HEK293T (cell line): ENCODE results near the gene DSG4.

Experiments used
- ARNT ChIP-seq: fragments of 450-650 bp; IDR thresholded peaks from 2 replicates; pipeline ENCODE4 v1.6.1; 2017; ENCODE audit warnings: mild to moderate bottlenecking
- BHLHE40 ChIP-seq: fragments of 450-650 bp; IDR thresholded peaks from 2 replicates; pipeline ENCODE4 v1.6.1; 2016; ENCODE audit warnings: mild to moderate bottlenecking, moderate library complexity, borderline replicate concordance
- FOXA1 ChIP-seq: fragments of 450-650 bp; IDR thresholded peaks from 2 replicates; pipeline ENCODE4 v1.6.1; 2016; ENCODE audit warnings: mild to moderate bottlenecking
- FOXM1 ChIP-seq: fragments of 450-650 bp; IDR thresholded peaks from 2 replicates; pipeline ENCODE4 v1.6.1; 2017; ENCODE audit warnings: mild to moderate bottlenecking, borderline replicate concordance
- HDGF ChIP-seq: fragments of 450-650 bp; IDR thresholded peaks from 2 replicates; pipeline ENCODE4 v1.6.1; 2017; ENCODE audit warnings: antibody characterized with exemption, borderline replicate concordance
- PKNOX1 ChIP-seq: fragments of 450-650 bp; IDR thresholded peaks from 2 replicates; pipeline ENCODE4 v1.6.1; 2016
- TARDBP ChIP-seq: fragments of 450-650 bp; IDR thresholded peaks from 2 replicates; pipeline ENCODE4 v1.6.1; 2016

DNA sequence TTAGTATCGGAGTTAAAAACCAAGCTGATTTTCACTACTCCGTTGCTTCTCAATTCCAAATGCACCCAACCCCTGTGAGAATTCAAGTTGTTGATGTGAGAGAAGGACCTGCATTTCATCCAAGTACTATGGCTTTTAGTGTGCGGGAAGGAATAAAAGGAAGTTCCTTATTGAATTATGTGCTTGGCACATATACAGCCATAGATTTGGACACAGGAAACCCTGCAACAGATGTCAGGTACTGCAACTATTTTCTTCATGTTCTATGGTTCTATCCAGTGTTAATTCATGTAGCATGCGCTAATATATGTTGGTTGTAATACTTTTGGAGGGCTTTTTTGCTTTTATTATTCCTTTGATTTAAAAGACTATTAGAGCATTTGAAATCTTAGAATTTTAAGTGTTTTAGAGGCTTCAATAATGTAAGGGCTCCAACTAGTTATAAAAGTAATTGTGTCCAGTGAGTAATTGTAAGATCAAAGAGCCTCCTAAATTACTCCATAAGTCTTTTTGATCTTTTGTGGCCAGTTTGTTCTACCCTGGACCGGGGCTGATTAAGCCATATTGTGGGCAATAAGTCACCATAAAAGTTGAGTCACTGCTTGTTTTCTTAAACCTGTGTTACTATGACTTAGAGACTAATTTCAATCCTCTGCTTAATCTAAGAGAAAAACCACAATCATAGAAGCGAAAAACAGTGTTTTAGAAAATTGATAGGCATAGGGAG, 22.9 kb downstream of the DSG4 start:
- TF ChIP-seq TARDBP (no peak), ARNT (no peak), PKNOX1 (no peak), BHLHE40 (no peak), FOXM1 (no peak), FOXA1 (no peak), HDGF (no peak)
